ENCODE measurements around the gene ALX3.

ALX3 gene

GRCh38 chr1:110034451-110035235 is 35.8 kb downstream of the ALX3 start, which contains the start of gene STRIP1 (continued):
- TF ChIP-seq ZNF692 (tag by site-specific recombination; IDR thresholded peaks at IDR 0.05) (peak; percentile 77), ZNF621 (tag by site-specific recombination; IDR thresholded peaks at IDR 0.05) (no peak), ZFP41 (tag by site-specific recombination; IDR thresholded peaks at IDR 0.05; ENCODE audit: borderline replicate concordance) (no peak), ZNF266 (tag by site-specific recombination; IDR thresholded peaks at IDR 0.05; ENCODE audit: low read depth) (no peak), ZNF362 (tag by site-specific recombination; IDR thresholded peaks at IDR 0.05) (no peak), PRDM1 (tag by site-specific recombination; IDR thresholded peaks at IDR 0.05) (peak; percentile 38; the same call in 1 of the 2 replicates), YY1 (tag by site-specific recombination; IDR thresholded peaks at IDR 0.05) (peak; percentile 99), ZSCAN30 (tag by site-specific recombination; IDR thresholded peaks at IDR 0.05) (no peak), ZNF76 (tag by site-specific recombination; IDR thresholded peaks at IDR 0.05; ENCODE audit: borderline replicate concordance, low read depth) (peak; percentile 71; the same call in 1 of the 2 replicates), ZNF423 (tag by site-specific recombination; IDR thresholded peaks at IDR 0.05) (peak; percentile 81)

- ChIA-PET CTCF (interaction anchor here (0.6 to 4.5 kb wide), 5 partner anchors 19 to 404 kb away, joined by 3 to 34 read pairs (median 5); no protein-coding TSS in a partner anchor), POLR2A (interaction anchor here (1.3 to 1.9 kb wide), 8 partner anchors 9 to 548 kb away, joined by 3 to 13 read pairs (median 6); partner anchors contain the start of genes AHCYL1 and RBM15)
- TF ChIP-seq ZNF10 (tag by site-specific recombination; IDR thresholded peaks at IDR 0.05) (no peak), ZNF704 (tag by site-specific recombination; IDR thresholded peaks at IDR 0.05) (no peak), ZNF664 (tag by site-specific recombination; IDR thresholded peaks at IDR 0.05) (no peak), EGR2 (tag by site-specific recombination; IDR thresholded peaks at IDR 0.05; ENCODE audit: low read depth) (no peak), ZNF214 (tag by site-specific recombination; IDR thresholded peaks at IDR 0.05; ENCODE audit: borderline replicate concordance) (no peak), ZNF324 (tag by site-specific recombination; IDR thresholded peaks at IDR 0.05) (0 out of 2 replicates have a peak, but pooled peaks have one; percentile 47), GLIS2 (tag by site-specific recombination; IDR thresholded peaks at IDR 0.05) (no peak), ZNF426 (tag by site-specific recombination; IDR thresholded peaks at IDR 0.05) (no peak), ZNF16 (tag by site-specific recombination; IDR thresholded peaks at IDR 0.05; ENCODE audit: low read depth) (no peak), HOXD13 (CRISPR knock-in tag; IDR thresholded peaks at IDR 0.05; ENCODE audit: borderline replicate concordance) (no peak), TRIM28 (IDR thresholded peaks at IDR 0.05; ENCODE audit: borderline replicate concordance, low read length) (0 out of 2 replicates have a peak, but pooled peaks have one; percentile 65), ZNF19 (tag by site-specific recombination; IDR thresholded peaks at IDR 0.05; ENCODE audit: low read depth) (no peak), ZNF514 (tag by site-specific recombination; IDR thresholded peaks at IDR 0.05) (no peak), KLF8 (tag by site-specific recombination; IDR thresholded peaks at IDR 0.05) (no peak), PRDM10 (tag by site-specific recombination; IDR thresholded peaks at IDR 0.05) (no peak), ZNF157 (tag by site-specific recombination; IDR thresholded peaks at IDR 0.05) (no peak), ZNF221 (tag by site-specific recombination; IDR thresholded peaks at IDR 0.05; ENCODE audit: borderline replicate concordance) (no peak)
Measured at GRCh38 chr1:110034040-110034450, 36.4 kb downstream of the ALX3 start.

More at GRCh38 chr1:110034040-110034450, 36.4 kb downstream of the ALX3 start:
- Histone ChIP-seq H3K36me3 (ENCODE audit: control insufficient read depth in 2 of 2, insufficient read depth in 1 of 2, low read length in 2 of 2) (peaks cover 0 to 23% of the 10 kb centered on the region in 2 experiments; a peak in 2 of 3 replicates), H3K4me3 (ENCODE audit: low read depth, low read length) (peak overlapping the region; percentile 80), H3K27ac (ENCODE audit: extremely low read depth, low read depth, low read length) (no peak overlapping the region), H3K4me1 (ENCODE audit: control insufficient read depth, insufficient read depth, low read length) (peaks cover 4% of the 10 kb centered on the region; the same call in 1 of the 2 replicates), H3K9me3 (ENCODE audit: control insufficient read depth, insufficient read depth, low read depth, low read length) (no peaks in the 10 kb centered on the region)
